GM23338 (cell line): ENCODE measurements around the gene RAB27B. TPM values are rescaled to one million over a fixed set of nuclear protein-coding genes. Genes with fewer than 3 reads are reported as not detected.

Experiments used
- CREB1 ChIP-seq: fragments of 250-450 bp; sonication (Bioruptor Pico); IDR thresholded peaks from 2 replicates; pipeline ENCODE4 v1.5.0; 2020; ENCODE audit warnings: low read depth, mild to moderate bottlenecking, moderate library complexity
- EZH2 ChIP-seq: fragments of 200-600 bp; sonication (generic); IDR thresholded peaks from one replicate; pipeline ENCODE4 v1.8.0; 2017; ENCODE audit warnings: antibody characterized with exemption, mild to moderate bottlenecking, low read depth; ENCODE audit not compliant: unreplicated experiment
- NANOG ChIP-seq: IDR thresholded peaks from 2 replicates; pipeline ENCODE4 v1.6.1; 2016; ENCODE audit warnings: antibody characterized with exemption, borderline replicate concordance
- REST ChIP-seq: IDR thresholded peaks from one replicate; pipeline ENCODE4 v1.6.1; 2018; ENCODE audit warnings: antibody characterized with exemption; ENCODE audit not compliant: unreplicated experiment
- STAT1 ChIP-seq: IDR thresholded peaks from one replicate; pipeline ENCODE4 v1.6.1; 2016; ENCODE audit warnings: antibody characterized with exemption; ENCODE audit not compliant: unreplicated experiment
- polyA plus RNA-seq: library from polyadenylated mRNA; unstranded; fragments of >200 nt; fragmentation: Nextera tagmentation; extraction: Ambion mirVana; gene quantifications from 2 replicates; pipeline ENCODE4 v1.2.1, GENCODE V29; 2016
- total RNA-seq: library from RNA; depleted of rRNA; stranded (reverse); fragments of >200 nt; shearing (Covaris generic); gene quantifications from 2 replicates; pipeline ENCODE4 v1.2.3, GENCODE V29; 2014
- TF ChIP-seq, protein P1 (sequence below): fragments of 250-450 bp; sonication (Bioruptor Pico); IDR thresholded peaks from 2 replicates; pipeline ENCODE4 v1.5.0; 2020; ENCODE audit warnings: mild to moderate bottlenecking, moderate library complexity
- TF ChIP-seq, protein P2 (sequence below), 2 experiments: fragments of 200-600 bp in 1 of 2; sonication (generic) in 1 of 2; conservative IDR thresholded peaks; 2 replicates each; pipeline versions ENCODE4 v1.5.1 to v1.6.1; 2016 to 2017; ENCODE audit warnings: antibody characterized with exemption in 2 of 2, low read depth in 2 of 2, mild to moderate bottlenecking in 2 of 2, moderate library complexity in 1 of 2

RAB27B gene
- total and polyA plus RNA-seq, 2 experiments from 2014 or later = 0.13 to 0.56 TPM

DNA sequence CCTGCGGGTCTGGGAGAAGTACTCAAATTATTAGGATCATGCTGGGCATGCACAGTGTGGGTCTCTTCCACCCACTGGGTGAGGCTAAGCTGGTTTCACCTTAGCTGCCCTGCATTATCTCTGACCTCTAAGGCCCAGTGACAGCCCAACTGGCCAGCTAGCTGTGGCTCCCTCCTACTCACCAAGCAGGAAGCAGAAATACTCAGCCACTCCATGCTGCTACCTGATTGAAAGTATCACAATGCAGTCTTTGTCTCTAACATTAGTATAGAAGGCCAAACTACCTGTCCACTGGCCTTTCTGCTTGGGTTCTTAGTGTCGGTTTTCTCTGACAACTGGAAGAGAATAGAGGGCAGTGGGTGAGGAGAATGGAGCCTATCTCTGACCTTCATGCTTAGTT is 47.3 kb upstream of the RAB27B start (continued):
- TF ChIP-seq, protein P1, sequence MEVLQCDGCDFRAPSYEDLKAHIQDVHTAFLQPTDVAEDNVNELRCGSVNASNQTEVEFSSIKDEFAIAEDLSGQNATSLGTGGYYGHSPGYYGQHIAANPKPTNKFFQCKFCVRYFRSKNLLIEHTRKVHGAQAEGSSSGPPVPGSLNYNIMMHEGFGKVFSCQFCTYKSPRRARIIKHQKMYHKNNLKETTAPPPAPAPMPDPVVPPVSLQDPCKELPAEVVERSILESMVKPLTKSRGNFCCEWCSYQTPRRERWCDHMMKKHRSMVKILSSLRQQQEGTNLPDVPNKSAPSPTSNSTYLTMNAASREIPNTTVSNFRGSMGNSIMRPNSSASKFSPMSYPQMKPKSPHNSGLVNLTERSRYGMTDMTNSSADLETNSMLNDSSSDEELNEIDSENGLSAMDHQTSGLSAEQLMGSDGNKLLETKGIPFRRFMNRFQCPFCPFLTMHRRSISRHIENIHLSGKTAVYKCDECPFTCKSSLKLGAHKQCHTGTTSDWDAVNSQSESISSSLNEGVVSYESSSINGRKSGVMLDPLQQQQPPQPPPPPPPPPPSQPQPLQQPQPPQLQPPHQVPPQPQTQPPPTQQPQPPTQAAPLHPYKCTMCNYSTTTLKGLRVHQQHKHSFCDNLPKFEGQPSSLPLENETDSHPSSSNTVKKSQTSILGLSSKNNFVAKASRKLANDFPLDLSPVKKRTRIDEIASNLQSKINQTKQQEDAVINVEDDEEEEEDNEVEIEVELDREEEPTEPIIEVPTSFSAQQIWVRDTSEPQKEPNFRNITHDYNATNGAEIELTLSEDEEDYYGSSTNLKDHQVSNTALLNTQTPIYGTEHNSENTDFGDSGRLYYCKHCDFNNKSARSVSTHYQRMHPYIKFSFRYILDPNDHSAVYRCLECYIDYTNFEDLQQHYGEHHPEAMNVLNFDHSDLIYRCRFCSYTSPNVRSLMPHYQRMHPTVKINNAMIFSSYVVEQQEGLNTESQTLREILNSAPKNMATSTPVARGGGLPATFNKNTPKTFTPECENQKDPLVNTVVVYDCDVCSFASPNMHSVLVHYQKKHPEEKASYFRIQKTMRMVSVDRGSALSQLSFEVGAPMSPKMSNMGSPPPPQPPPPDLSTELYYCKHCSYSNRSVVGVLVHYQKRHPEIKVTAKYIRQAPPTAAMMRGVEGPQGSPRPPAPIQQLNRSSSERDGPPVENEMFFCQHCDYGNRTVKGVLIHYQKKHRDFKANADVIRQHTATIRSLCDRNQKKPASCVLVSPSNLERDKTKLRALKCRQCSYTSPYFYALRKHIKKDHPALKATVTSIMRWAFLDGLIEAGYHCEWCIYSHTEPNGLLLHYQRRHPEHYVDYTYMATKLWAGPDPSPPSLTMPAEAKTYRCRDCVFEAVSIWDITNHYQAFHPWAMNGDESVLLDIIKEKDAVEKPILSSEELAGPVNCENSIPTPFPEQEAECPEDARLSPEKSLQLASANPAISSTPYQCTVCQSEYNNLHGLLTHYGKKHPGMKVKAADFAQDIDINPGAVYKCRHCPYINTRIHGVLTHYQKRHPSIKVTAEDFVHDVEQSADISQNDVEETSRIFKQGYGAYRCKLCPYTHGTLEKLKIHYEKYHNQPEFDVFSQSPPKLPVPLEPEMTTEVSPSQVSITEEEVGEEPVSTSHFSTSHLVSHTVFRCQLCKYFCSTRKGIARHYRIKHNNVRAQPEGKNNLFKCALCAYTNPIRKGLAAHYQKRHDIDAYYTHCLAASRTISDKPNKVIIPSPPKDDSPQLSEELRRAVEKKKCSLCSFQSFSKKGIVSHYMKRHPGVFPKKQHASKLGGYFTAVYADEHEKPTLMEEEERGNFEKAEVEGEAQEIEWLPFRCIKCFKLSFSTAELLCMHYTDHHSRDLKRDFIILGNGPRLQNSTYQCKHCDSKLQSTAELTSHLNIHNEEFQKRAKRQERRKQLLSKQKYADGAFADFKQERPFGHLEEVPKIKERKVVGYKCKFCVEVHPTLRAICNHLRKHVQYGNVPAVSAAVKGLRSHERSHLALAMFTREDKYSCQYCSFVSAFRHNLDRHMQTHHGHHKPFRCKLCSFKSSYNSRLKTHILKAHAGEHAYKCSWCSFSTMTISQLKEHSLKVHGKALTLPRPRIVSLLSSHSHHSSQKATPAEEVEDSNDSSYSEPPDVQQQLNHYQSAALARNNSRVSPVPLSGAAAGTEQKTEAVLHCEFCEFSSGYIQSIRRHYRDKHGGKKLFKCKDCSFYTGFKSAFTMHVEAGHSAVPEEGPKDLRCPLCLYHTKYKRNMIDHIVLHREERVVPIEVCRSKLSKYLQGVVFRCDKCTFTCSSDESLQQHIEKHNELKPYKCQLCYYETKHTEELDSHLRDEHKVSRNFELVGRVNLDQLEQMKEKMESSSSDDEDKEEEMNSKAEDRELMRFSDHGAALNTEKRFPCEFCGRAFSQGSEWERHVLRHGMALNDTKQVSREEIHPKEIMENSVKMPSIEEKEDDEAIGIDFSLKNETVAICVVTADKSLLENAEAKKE (CRISPR knock-in tag) = no peak
- TF ChIP-seq NANOG (no peak), EZH2 (no peak), REST (no peak), CREB1 (CRISPR knock-in tag) (no peak), STAT1 (no peak)
- TF ChIP-seq, protein P2, sequence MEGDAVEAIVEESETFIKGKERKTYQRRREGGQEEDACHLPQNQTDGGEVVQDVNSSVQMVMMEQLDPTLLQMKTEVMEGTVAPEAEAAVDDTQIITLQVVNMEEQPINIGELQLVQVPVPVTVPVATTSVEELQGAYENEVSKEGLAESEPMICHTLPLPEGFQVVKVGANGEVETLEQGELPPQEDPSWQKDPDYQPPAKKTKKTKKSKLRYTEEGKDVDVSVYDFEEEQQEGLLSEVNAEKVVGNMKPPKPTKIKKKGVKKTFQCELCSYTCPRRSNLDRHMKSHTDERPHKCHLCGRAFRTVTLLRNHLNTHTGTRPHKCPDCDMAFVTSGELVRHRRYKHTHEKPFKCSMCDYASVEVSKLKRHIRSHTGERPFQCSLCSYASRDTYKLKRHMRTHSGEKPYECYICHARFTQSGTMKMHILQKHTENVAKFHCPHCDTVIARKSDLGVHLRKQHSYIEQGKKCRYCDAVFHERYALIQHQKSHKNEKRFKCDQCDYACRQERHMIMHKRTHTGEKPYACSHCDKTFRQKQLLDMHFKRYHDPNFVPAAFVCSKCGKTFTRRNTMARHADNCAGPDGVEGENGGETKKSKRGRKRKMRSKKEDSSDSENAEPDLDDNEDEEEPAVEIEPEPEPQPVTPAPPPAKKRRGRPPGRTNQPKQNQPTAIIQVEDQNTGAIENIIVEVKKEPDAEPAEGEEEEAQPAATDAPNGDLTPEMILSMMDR (conservative IDR thresholded peaks at IDR 0.05; ENCODE audit: low read depth in 2 of 2) = no peak
